Activated CD8-positive, alpha-beta memory T cell treated with anti-CD3 and anti-CD28 coated beads, Interleukin-2, amount 10 ng/mL, durations not matched to agents 7 days and 5 days (primary cell): ENCODE results near the gene RGS1. TPM values are rescaled to one million over a fixed set of nuclear protein-coding genes. Genes with fewer than 3 reads are reported as not detected.
"Not testable (repeated sequence)": the region's sequence is repeated elsewhere in the genome, so short reads cannot be mapped to it uniquely, and the experiment has no call there.

Experiments
- ATAC-seq: fragments of 150-1000 bp; cut with Tn5 transposase; one replicate; pipeline ENCODE4 v1.10.0; 2021; ENCODE audit warnings: moderate library complexity
- CTCF ChIA-PET: fragments of 350-600 bp; sonication (Branson Sonifier 250); formaldehyde crosslinking; loops from one replicate; lab custom pipeline; 2021; ENCODE audit warnings: antibody characterized with exemption; lab: Charles Lee
- DNase-seq: peaks from one replicate; pipeline ENCODE4 v3.0.0-alpha.2; 2020
- H3K27ac Mint-ChIP-seq: one replicate; pipeline ENCODE4 v1.8.0; 2021; ENCODE audit warnings: mild to moderate bottlenecking, mixed read lengths
- H3K27me3 Mint-ChIP-seq: one replicate; pipeline ENCODE4 v1.8.0; 2021; ENCODE audit warnings: mixed read lengths
- H3K36me3 Mint-ChIP-seq: one replicate; pipeline ENCODE4 v1.8.0; 2021; ENCODE audit warnings: mild to moderate bottlenecking, mixed read lengths
- H3K4me1 Mint-ChIP-seq: one replicate; pipeline ENCODE4 v1.8.0; 2021; ENCODE audit warnings: mixed read lengths
- H3K4me3 Mint-ChIP-seq: one replicate; pipeline ENCODE4 v1.8.0; 2021; ENCODE audit warnings: mild to moderate bottlenecking, moderate library complexity, mixed read lengths
- H3K9me3 Mint-ChIP-seq: one replicate; pipeline ENCODE4 v1.8.0; 2022; ENCODE audit warnings: low read depth, mixed read lengths
- total RNA-seq, 2 experiments: library from RNA; stranded (reverse); gene quantifications; one replicate each; pipeline ENCODE4 v1.2.3, GENCODE V29; 2021

Gene RGS1
- total RNA-seq, result 10 to 100 TPM; 27.1 to 35.7 TPM

- Mint-ChIP-seq H3K4me3 (peak within 1 kb of the TSS; percentile 83), H3K9me3 (no peaks in the 10 kb centered on the region), H3K36me3 (peaks cover 46% of the 10 kb centered on the region), H3K27ac (peak within 1 kb of the TSS; percentile 92), H3K27me3 (no peaks in the 10 kb centered on the region), H3K4me1 (peaks cover 81% of the 10 kb centered on the region)
- DNase-seq (peak; percentile 79), ATAC-seq (peak; percentile 88)
- CTCF ChIA-PET, result no interaction called here
These were observed at the start of gene RGS1 for GRCh38 chr1:192575499-192576189. Gene RGS1, plus strand, starts transcription at chr1:192575773. Its CDS starts 20 bp downstream, at chr1:192575793.

- no peak for DNase-seq
- no peak overlapping the region for H3K4me3 Mint-ChIP-seq
- H3K27ac Mint-ChIP-seq, result no peak overlapping the region
- CTCF ChIA-PET, result interaction anchor here (1.7 kb wide), 1 partner anchor 55 kb away, joined by 8 read pairs; no protein-coding TSS in a partner anchor
- H3K9me3 Mint-ChIP-seq, result no peaks in the 10 kb centered on the region
- peaks cover 42% of the 10 kb centered on the region for H3K4me1 Mint-ChIP-seq
- peaks cover 7% of the 10 kb centered on the region for H3K36me3 Mint-ChIP-seq
- no peaks in the 10 kb centered on the region for H3K27me3 Mint-ChIP-seq
- ATAC-seq, result no peak
These were observed 48.3 kb upstream of the RGS1 start for GRCh38 chr1:192527111-192527795.

GRCh38 chr1:192527950-192528349 lies 47.6 kb upstream of the RGS1 start:
- Mint-ChIP-seq H3K27ac (peak overlapping the region; percentile 25), H3K4me3 (no peak overlapping the region), H3K4me1 (peaks cover 42% of the 10 kb centered on the region), H3K27me3 (no peaks in the 10 kb centered on the region), H3K9me3 (peaks cover 3% of the 10 kb centered on the region), H3K36me3 (peaks cover 11% of the 10 kb centered on the region)
- DNase-seq (no peak), ATAC-seq (no peak)
- CTCF ChIA-PET, result interaction anchor here (1.1 to 1.7 kb wide), 2 partner anchors 13 to 54 kb away, joined by 4 to 8 read pairs; no protein-coding TSS in a partner anchor

- H3K9me3 Mint-ChIP-seq, result peaks cover 3% of the 10 kb centered on the region
- CTCF ChIA-PET, result interaction anchor here (0.8 to 1.1 kb wide), 2 partner anchors 12 to 55 kb away, joined by 4 read pairs; no protein-coding TSS in a partner anchor
- DNase-seq, result no peak
- H3K36me3 Mint-ChIP-seq, result peaks cover 15% of the 10 kb centered on the region
- no peak for ATAC-seq
- peak overlapping the region; percentile 69 for H3K27ac Mint-ChIP-seq
- H3K4me1 Mint-ChIP-seq, result peaks cover 43% of the 10 kb centered on the region
- H3K27me3 Mint-ChIP-seq, result no peaks in the 10 kb centered on the region
- no peak overlapping the region for H3K4me3 Mint-ChIP-seq
These were observed 46.4 kb upstream of the RGS1 start for GRCh38 chr1:192529031-192529755.

- no peaks in the 10 kb centered on the region for H3K27me3 Mint-ChIP-seq
- H3K27ac Mint-ChIP-seq, result peak overlapping the region; percentile 69
- CTCF ChIA-PET, result interaction anchor here (0.6 to 0.8 kb wide), 2 partner anchors 56 to 489 kb away, joined by 3 to 4 read pairs; no protein-coding TSS in a partner anchor
- ATAC-seq (no peak), DNase-seq (no peak)
- H3K4me1 Mint-ChIP-seq, result peaks cover 38% of the 10 kb centered on the region
- H3K4me3 Mint-ChIP-seq, result peak overlapping the region; percentile 29
- H3K9me3 Mint-ChIP-seq, result peaks cover 3% of the 10 kb centered on the region
- peaks cover 15% of the 10 kb centered on the region for H3K36me3 Mint-ChIP-seq
These were observed 45.8 kb upstream of the RGS1 start for GRCh38 chr1:192529811-192530210.

- peaks cover 15% of the 10 kb centered on the region for H3K36me3 Mint-ChIP-seq
- H3K4me1 Mint-ChIP-seq, result peaks cover 38% of the 10 kb centered on the region
- peak overlapping the region; percentile 29 for H3K4me3 Mint-ChIP-seq
- peaks cover 3% of the 10 kb centered on the region for H3K9me3 Mint-ChIP-seq
- H3K27me3 Mint-ChIP-seq, result no peaks in the 10 kb centered on the region
- CTCF ChIA-PET, result interaction anchor here (0.6 to 0.8 kb wide), 2 partner anchors 56 to 489 kb away, joined by 3 to 4 read pairs; no protein-coding TSS in a partner anchor
- ATAC-seq (peak; percentile 92), DNase-seq (no peak)
- H3K27ac Mint-ChIP-seq, result peak overlapping the region; percentile 69
These were observed 45.3 kb upstream of the RGS1 start for GRCh38 chr1:192530254-192530653.

GRCh38 chr1:192531037-192531703 lies 44.4 kb upstream of the RGS1 start:
- ATAC-seq (peak; percentile 84), DNase-seq (peak; percentile 58)
- CTCF ChIA-PET, H3K4me3 Mint-ChIP-seq, H3K27me3 Mint-ChIP-seq, H3K9me3 Mint-ChIP-seq: not testable (repeated sequence)
- peak overlapping the region; percentile 3 for H3K27ac Mint-ChIP-seq
- peaks cover 15% of the 10 kb centered on the region for H3K36me3 Mint-ChIP-seq
- peaks cover 39% of the 10 kb centered on the region for H3K4me1 Mint-ChIP-seq

- peaks cover 3% of the 10 kb centered on the region for H3K9me3 Mint-ChIP-seq
- H3K27me3 Mint-ChIP-seq, result no peaks in the 10 kb centered on the region
- peaks cover 26% of the 10 kb centered on the region for H3K36me3 Mint-ChIP-seq
- no peak for ATAC-seq
- no peak for DNase-seq
- H3K4me1 Mint-ChIP-seq, result peaks cover 52% of the 10 kb centered on the region
- no peak overlapping the region for H3K4me3 Mint-ChIP-seq
- H3K27ac Mint-ChIP-seq, result no peak overlapping the region
- CTCF ChIA-PET, result interaction anchor here (1.0 kb wide), 1 partner anchor 11 kb away, joined by 4 read pairs; no protein-coding TSS in a partner anchor
These were observed 40.9 kb upstream of the RGS1 start for GRCh38 chr1:192534666-192535065.

GRCh38 chr1:192535916-192536664 lies 39.5 kb upstream of the RGS1 start:
- Mint-ChIP-seq H3K9me3 (peaks cover 3% of the 10 kb centered on the region), H3K4me3 (no peak overlapping the region), H3K27ac (no peak overlapping the region), H3K27me3 (no peaks in the 10 kb centered on the region), H3K36me3 (peaks cover 25% of the 10 kb centered on the region), H3K4me1 (peaks cover 49% of the 10 kb centered on the region)
- ATAC-seq, result peak; percentile 49
- DNase-seq, result no peak
- CTCF ChIA-PET, result no interaction called here

GRCh38 chr1:192538407-192539296 lies 36.9 kb upstream of the RGS1 start:
- Mint-ChIP-seq H3K9me3 (no peaks in the 10 kb centered on the region), H3K4me1 (peaks cover 55% of the 10 kb centered on the region), H3K36me3 (peaks cover 15% of the 10 kb centered on the region), H3K27me3 (no peaks in the 10 kb centered on the region), H3K4me3 (peak overlapping the region; percentile 46), H3K27ac (peak overlapping the region; percentile 86)
- CTCF ChIA-PET, result interaction anchor here (0.8 to 1.8 kb wide), 4 partner anchors 12 to 61 kb away, joined by 3 to 6 read pairs (median 4); no protein-coding TSS in a partner anchor
- DNase-seq, result no peak
- ATAC-seq, result peak; percentile 79

- DNase-seq, result no peak
- Mint-ChIP-seq H3K4me3 (peak overlapping the region; percentile 46), H3K4me1 (peaks cover 59% of the 10 kb centered on the region), H3K36me3 (peaks cover 13% of the 10 kb centered on the region), H3K9me3 (no peaks in the 10 kb centered on the region), H3K27me3 (no peaks in the 10 kb centered on the region), H3K27ac (peak overlapping the region; percentile 83)
- peak; percentile 42 for ATAC-seq
- CTCF ChIA-PET, result interaction anchor here (0.8 to 1.8 kb wide), 6 partner anchors 11 to 62 kb away, joined by 3 to 6 read pairs (median 4); no protein-coding TSS in a partner anchor
These were observed 36.1 kb upstream of the RGS1 start for GRCh38 chr1:192539297-192540092.
